ENCODE data around the gene MUC5B. TPM values are rescaled to one million over a fixed set of nuclear protein-coding genes. Genes with fewer than 3 reads are reported as not detected.

Gene MUC5B
- total and polyA plus RNA-seq, 2 donors (not counting 3 experiments of a cell fraction or from before 2014, with no cell fraction given), result not detected

DNA sequence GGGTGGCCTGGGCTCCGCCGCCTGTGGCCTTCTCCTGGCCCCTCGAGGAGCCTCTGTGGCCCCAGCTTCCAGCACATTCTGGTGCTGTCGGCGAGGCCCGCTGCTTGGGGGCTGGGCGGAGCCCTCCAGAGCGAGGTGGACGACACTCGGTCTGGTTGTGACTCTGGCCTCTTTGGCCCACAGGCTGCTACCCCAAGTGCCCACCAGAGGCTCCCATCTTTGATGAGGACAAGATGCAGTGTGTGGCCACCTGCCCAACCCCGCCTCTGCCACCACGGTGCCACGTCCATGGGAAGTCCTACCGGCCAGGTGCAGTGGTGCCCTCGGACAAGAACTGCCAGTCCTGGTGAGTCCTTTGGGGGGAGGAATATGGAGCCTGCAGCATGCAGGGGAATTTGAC lies 42.7 kb upstream of the MUC5B start:
- Histone ChIP-seq H3K4me3 (replicated peaks in 1 of 3; ENCODE audit: insufficient read depth in 1 of 3, low read depth in 1 of 3, low read length in 3 of 3) (no peak overlapping the region), H3K9me1 (replicated peaks; ENCODE audit: control insufficient read depth, extremely low read depth, insufficient read depth, low read length) (no peaks in the 10 kb centered on the region), H3K9me3 (replicated peaks; ENCODE audit: control insufficient read depth, insufficient read depth, low read length) (no peaks in the 10 kb centered on the region), H3K36me3 (ENCODE audit: control insufficient read depth in 2 of 2, extremely low read depth in 1 of 2, insufficient read depth in 2 of 2, low read length in 2 of 2) (no peaks in the 10 kb centered on the region), H3K4me1 (ENCODE audit: control insufficient read depth, extremely low read depth, insufficient read depth, low read length) (no peaks in the 10 kb centered on the region), H4K20me1 (replicated peaks; ENCODE audit: control insufficient read depth, extremely low read depth, insufficient read depth, low read length) (no peaks in the 10 kb centered on the region), H3K9ac (replicated peaks; ENCODE audit: extremely low read depth, insufficient read depth, low read length) (no peak overlapping the region), H2AFZ (ENCODE audit: low read depth, low read length) (no peak overlapping the region), H3K79me2 (ENCODE audit: control insufficient read depth, insufficient read depth, low read length) (no peaks in the 10 kb centered on the region), H3K27me3 (ENCODE audit: control insufficient read depth in 2 of 2, insufficient read depth in 2 of 2, low read length in 2 of 2) (no peaks in the 10 kb centered on the region), H3K27ac (ENCODE audit: insufficient read depth, low read depth, low read length) (no peak overlapping the region), H3K4me2 (ENCODE audit: insufficient read depth, low read length) (no peak overlapping the region)
- no peak for DNase-seq (ENCODE audit: low read depth, low spot score)
- no peak for TF ChIP-seq JUN (IDR thresholded peaks at IDR 0.05; ENCODE audit: borderline replicate concordance, insufficient read depth, insufficient read length, low read depth)
- TF ChIP-seq MYC (IDR thresholded peaks at IDR 0.05; ENCODE audit: low read depth, low read length), result no peak
- TF ChIP-seq, protein P1, sequence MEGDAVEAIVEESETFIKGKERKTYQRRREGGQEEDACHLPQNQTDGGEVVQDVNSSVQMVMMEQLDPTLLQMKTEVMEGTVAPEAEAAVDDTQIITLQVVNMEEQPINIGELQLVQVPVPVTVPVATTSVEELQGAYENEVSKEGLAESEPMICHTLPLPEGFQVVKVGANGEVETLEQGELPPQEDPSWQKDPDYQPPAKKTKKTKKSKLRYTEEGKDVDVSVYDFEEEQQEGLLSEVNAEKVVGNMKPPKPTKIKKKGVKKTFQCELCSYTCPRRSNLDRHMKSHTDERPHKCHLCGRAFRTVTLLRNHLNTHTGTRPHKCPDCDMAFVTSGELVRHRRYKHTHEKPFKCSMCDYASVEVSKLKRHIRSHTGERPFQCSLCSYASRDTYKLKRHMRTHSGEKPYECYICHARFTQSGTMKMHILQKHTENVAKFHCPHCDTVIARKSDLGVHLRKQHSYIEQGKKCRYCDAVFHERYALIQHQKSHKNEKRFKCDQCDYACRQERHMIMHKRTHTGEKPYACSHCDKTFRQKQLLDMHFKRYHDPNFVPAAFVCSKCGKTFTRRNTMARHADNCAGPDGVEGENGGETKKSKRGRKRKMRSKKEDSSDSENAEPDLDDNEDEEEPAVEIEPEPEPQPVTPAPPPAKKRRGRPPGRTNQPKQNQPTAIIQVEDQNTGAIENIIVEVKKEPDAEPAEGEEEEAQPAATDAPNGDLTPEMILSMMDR (IDR thresholded peaks at IDR 0.05; ENCODE audit: extremely low read depth in 1 of 2, insufficient read depth in 1 of 2, low read depth in 1 of 2, low read length in 2 of 2), result no peak
- no peak for TF ChIP-seq POLR2A (IDR thresholded peaks at IDR 0.05; ENCODE audit: low read depth, low read length)
- TF ChIP-seq, protein P2, sequence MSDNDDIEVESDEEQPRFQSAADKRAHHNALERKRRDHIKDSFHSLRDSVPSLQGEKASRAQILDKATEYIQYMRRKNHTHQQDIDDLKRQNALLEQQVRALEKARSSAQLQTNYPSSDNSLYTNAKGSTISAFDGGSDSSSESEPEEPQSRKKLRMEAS (IDR thresholded peaks at IDR 0.05; ENCODE audit: insufficient read depth, insufficient read length), result no peak
- TF ChIP-seq POLR2AphosphoS5 (IDR thresholded peaks at IDR 0.05; ENCODE audit: insufficient read depth, low read depth, low read length), result no peak
- ChIA-PET CTCF (no interaction called here), POLR2A (no interaction called here)
- FAIRE-seq, result no peak
- intact Hi-C loops (cut with micrococcal nuclease), result no loop called here
- dilution Hi-C loops (cut with MboI; ENCODE audit: extremely low pct_ligation_motif_present, low sequenced_read_pairs), result no loop called here
- no TSS peak for BruUV-seq (replicated peaks)

DNA sequence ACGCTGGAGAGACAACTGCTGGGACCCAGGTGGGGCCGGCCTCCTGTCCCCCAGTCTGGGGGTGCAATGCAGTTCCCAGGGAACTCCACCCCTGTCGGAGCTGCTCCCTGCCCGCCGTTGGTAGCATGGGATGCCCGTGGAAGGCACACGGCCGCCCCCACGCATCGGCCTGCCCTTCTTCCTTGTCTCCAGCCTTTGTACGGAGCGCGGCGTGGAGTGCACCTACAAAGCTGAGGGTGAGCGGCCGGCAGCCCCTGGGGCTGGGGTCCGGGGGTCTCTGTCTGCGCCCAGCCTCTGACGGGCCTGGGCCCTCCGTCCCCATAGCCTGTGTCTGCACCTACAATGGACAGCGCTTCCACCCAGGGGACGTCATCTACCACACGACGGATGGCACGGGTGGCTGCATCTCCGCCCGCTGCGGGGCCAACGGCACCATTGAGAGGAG lies 41.9 kb upstream of the MUC5B start:
- no TSS peak for BruUV-seq (replicated peaks)
- ChIA-PET POLR2A (no interaction called here), CTCF (no interaction called here)
- Histone ChIP-seq H3K9me3 (replicated peaks; ENCODE audit: control insufficient read depth, insufficient read depth, low read length) (no peaks in the 10 kb centered on the region), H3K27me3 (ENCODE audit: control insufficient read depth in 2 of 2, insufficient read depth in 2 of 2, low read length in 2 of 2) (no peaks in the 10 kb centered on the region), H3K9ac (replicated peaks; ENCODE audit: extremely low read depth, insufficient read depth, low read length) (no peak overlapping the region), H3K4me1 (ENCODE audit: control insufficient read depth, extremely low read depth, insufficient read depth, low read length) (no peaks in the 10 kb centered on the region), H3K4me3 (replicated peaks in 1 of 3; ENCODE audit: insufficient read depth in 1 of 3, low read depth in 1 of 3, low read length in 3 of 3) (no peak overlapping the region), H4K20me1 (replicated peaks; ENCODE audit: control insufficient read depth, extremely low read depth, insufficient read depth, low read length) (no peaks in the 10 kb centered on the region), H3K4me2 (ENCODE audit: insufficient read depth, low read length) (no peak overlapping the region), H2AFZ (ENCODE audit: low read depth, low read length) (no peak overlapping the region), H3K79me2 (ENCODE audit: control insufficient read depth, insufficient read depth, low read length) (no peaks in the 10 kb centered on the region), H3K36me3 (ENCODE audit: control insufficient read depth in 2 of 2, extremely low read depth in 1 of 2, insufficient read depth in 2 of 2, low read length in 2 of 2) (no peaks in the 10 kb centered on the region), H3K9me1 (replicated peaks; ENCODE audit: control insufficient read depth, extremely low read depth, insufficient read depth, low read length) (no peaks in the 10 kb centered on the region), H3K27ac (ENCODE audit: insufficient read depth, low read depth, low read length) (no peak overlapping the region)
- intact Hi-C loops (cut with micrococcal nuclease), result no loop called here
- FAIRE-seq, result no peak
- TF ChIP-seq GATA2 (IDR thresholded peaks at IDR 0.05; ENCODE audit: insufficient read depth, insufficient read length, low read depth, low read length) (no peak), POLR2A (IDR thresholded peaks at IDR 0.05; ENCODE audit: low read depth, low read length) (no peak), POLR2AphosphoS5 (IDR thresholded peaks at IDR 0.05; ENCODE audit: insufficient read depth, low read depth, low read length) (no peak), EZH2 (IDR thresholded peaks at IDR 0.05; ENCODE audit: borderline replicate concordance, low read depth, low read length, severe bottlenecking) (no peak)
- TF ChIP-seq, protein P1 (IDR thresholded peaks at IDR 0.05; ENCODE audit: extremely low read depth in 1 of 2, insufficient read depth in 1 of 2, low read depth in 1 of 2, low read length in 2 of 2), result no peak
- no peak for DNase-seq (ENCODE audit: low read depth, low spot score)
- dilution Hi-C loops (cut with MboI; ENCODE audit: extremely low pct_ligation_motif_present, low sequenced_read_pairs), result no loop called here

All from endothelial cell of umbilical vein (primary cell).